ENCODE data around the gene CD300C. TPM values are rescaled to one million over a fixed set of nuclear protein-coding genes. Genes with fewer than 3 reads are reported as not detected.
"Not testable (repeated sequence)": the region's sequence is repeated elsewhere in the genome, so short reads cannot be mapped to it uniquely, and the experiment has no call there.

Gene CD300C
- polyA plus RNA-seq, 1 donor, result 0.37 TPM

DNA sequence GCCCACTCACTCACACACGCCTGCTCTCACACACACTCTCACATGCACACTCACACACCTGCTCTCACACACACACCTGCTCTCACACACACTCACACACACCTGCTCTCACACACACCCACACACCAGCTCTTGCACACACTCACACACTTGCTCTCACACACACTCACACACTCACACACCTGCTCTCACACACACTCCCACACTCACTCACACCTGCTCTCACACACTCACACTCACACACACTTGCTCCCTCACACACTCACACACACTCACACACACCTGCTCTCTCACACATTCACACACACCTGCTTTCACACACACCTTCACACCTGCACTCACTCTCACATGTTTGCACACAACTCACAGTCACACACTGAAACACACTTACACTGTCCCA is 17.4 kb upstream of the CD300C start:
- no peak for DNase-seq (ENCODE audit: low read depth)

- DNase-seq (ENCODE audit: low read depth), result no peak
These were observed 15.7 kb upstream of the CD300C start for GRCh38 chr17:74561586-74561985.

- DNase-seq (ENCODE audit: low read depth), result no peak
These were observed 13.1 kb upstream of the CD300C start for GRCh38 chr17:74558882-74559519.

- not testable (repeated sequence) for DNase-seq (ENCODE audit: low read depth)
These were observed 12.5 kb upstream of the CD300C start for GRCh38 chr17:74558402-74558801.

GRCh38 chr17:74555427-74555940 is 9.6 kb upstream of the CD300C start:
- no peak for DNase-seq (ENCODE audit: low read depth)

GRCh38 chr17:74554909-74555308 is 9.0 kb upstream of the CD300C start:
- DNase-seq (ENCODE audit: low read depth), result no peak

DNA sequence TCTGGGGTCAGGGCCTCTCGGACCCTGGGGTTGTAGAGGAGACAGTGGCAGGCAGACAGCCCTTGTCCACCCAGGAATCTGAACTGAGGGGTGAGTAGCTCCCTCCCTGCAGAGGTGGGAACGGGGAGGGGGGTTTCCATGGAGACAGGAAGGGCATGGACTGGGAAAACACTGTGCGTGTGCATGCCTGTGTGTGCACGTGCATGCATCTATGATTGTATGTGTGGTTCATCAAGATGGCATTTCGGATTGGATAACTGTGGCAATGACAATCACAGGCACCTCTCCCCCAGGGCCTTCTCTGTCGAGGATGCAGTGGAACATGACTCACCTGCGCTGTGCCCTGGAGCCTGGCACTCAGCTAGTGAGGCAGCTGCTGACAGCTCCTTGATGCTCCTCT is 6.1 kb upstream of the CD300C start:
- DNase-seq (ENCODE audit: low read depth), result no peak

DNA sequence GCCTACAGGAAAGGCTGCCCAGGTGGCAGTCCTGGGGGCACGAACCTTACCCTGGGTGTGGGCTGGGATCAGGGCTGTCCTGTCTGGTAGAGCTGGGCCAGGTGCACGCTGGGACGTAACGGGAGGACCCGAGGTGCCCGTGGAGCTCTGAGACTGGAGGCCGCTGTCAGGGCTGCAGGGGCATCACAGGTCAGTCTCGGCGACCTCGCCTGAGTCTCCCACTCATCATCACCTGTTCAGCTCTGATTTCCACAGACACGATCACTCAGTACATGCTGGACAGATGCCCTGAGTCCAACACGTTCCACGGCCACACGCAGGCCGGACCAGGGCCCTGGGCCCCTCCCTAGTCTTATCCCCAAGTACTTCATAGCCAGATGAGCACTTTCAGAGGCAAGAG is 4.7 kb upstream of the CD300C start:
- no peak for DNase-seq (ENCODE audit: low read depth)

GRCh38 chr17:74549343-74549742 is 3.4 kb upstream of the CD300C start:
- no peak for DNase-seq (ENCODE audit: low read depth)

DNA sequence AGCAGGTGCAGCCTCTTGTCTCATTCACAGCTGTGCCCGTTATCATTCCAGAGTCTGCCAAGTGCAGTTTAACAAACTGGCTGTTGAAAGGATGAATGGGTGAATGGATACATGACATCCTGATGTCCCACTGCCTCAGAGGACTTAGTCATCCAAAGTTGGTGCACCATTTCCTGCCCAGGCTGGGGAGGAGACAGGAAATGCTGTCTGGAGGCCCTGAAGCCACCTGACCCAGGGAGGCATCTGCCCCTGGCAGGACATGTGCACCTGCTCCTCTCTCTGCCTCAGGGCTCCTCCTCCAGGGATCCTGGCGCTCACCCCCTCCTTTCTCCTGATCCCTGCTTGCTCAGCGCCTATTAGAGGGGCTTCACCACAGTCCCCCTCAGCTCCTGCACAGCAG is 1.8 kb upstream of the CD300C start:
- DNase-seq (ENCODE audit: low read depth), result no peak

GRCh38 chr17:74547264-74547663 is 1.3 kb upstream of the CD300C start:
- no peak for DNase-seq (ENCODE audit: low read depth)

DNA sequence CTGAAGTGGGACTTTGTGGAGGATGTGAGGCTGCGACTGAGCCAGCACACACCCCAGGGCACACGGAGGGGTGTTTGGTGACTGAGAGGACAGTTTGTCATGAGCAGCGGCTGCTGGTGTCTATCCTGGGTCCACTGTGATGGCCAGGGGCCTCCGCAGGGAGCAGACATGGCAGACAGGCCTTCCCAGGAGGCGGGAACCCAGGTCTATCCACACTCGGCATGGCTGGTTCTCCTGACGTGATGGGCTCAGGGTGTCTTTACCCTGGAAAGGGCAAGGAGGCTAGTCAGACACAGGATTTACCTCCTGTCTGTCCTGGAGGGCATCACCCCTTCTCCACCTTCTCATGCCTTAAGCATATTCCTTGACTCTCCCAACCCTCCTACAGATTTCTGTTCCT is 671 bp upstream of the CD300C start:
- DNase-seq (ENCODE audit: low read depth), result no peak

DNA sequence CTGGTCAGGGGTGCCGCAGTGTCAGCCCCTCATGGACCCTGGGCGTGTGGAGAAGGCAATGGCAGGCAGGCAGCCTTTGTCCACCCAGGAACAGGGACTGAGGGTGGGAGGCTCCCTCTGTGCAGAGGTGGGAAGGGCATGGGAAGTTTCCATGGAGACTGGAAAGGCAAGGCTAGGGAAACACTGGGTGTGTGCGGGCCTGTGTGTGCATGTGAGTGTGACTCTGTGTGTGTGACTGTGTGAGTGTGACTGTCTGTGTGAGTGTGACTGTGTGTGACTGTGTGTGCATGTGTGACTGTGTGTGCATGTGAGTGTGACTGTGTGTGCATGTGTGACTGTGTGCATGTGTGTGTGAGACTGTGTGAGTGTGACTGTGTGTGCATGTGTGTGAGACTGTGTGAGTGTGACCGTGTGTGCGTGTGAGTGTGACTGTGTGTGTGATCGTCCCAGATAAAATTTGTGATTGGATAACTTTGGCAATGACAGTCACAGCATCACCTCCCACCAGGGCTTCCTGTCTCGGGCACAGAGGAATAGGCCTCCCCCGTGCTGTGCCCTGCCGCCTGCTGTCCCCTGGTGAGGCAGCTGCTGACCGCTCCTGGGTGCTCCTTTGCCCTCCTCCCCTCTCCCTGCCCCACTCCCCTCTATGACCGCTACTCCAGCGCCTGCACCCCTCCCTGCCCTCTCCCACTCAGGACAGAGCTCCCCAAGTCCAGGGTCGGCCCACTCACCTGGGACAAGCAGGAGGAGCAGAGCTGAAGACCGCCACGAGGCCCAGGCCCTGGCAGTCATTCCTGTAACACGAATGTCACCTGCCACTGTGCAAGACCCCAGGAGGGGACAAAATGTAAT is 698 bp downstream of the CD300C start:
- DNase-seq (ENCODE audit: low read depth), result no peak

GRCh38 chr17:74543891-74544760 is 1.8 kb downstream of the CD300C start:
- DNase-seq (ENCODE audit: low read depth), result no peak

GRCh38 chr17:74543406-74543805 is 2.5 kb downstream of the CD300C start:
- no peak for DNase-seq (ENCODE audit: low read depth)

- no peak for DNase-seq (ENCODE audit: low read depth)
These were observed 3.1 kb downstream of the CD300C start for GRCh38 chr17:74542727-74543383.

GRCh38 chr17:74542166-74542565 is 3.7 kb downstream of the CD300C start:
- DNase-seq (ENCODE audit: low read depth), result no peak

GRCh38 chr17:74541176-74542111 is 4.5 kb downstream of the CD300C start:
- DNase-seq (ENCODE audit: low read depth), result no peak

- no peak for DNase-seq (ENCODE audit: low read depth)
These were observed 6.6 kb downstream of the CD300C start for GRCh38 chr17:74539281-74539820.

DNA sequence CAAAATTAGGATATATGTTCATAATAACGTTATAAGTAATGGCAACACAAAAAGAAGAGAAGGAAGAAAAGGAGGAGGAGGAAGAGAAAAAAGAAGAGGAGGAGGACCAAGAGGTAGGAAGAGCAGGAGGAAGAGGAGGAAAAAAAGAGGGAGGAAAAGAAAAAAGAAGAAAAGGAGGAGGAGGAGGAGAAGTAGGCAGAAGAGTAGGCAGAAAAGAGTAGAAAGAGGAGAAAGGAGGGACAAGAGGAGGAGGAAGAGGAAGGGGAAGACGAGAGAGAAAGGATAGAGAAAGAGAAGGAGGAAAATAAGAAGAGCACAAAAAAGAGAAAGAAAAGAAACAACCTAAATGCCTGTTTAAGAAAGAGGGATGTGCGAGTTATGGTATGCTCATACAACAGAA is 9.0 kb downstream of the CD300C start:
- DNase-seq (ENCODE audit: low read depth), result no peak

All from forelimb muscle (tissue), 1 donor.